SK-N-SH (cell line): ENCODE measurements around the gene PPM1F.

ENCODE experiments used
- CHD2 ChIP-seq: fragments of 150-350 bp; IDR thresholded peaks from 2 replicates; pipeline ENCODE4 v1.6.1; 2018; ENCODE audit warnings: low read length; ENCODE audit not compliant: partially characterized antibody
- CTCF ChIP-seq: fragments of 200-600 bp; sonication (generic); IDR thresholded peaks from 2 replicates; pipeline ENCODE4 v1.6.1; 2017; ENCODE audit warnings: antibody characterized with exemption, mild to moderate bottlenecking, moderate library complexity
- EP300 ChIP-seq, 2 experiments: IDR thresholded peaks; 2 replicates each; pipeline versions ENCODE4 v1.4.0 to v1.6.1; 2012; ENCODE audit warnings: borderline replicate concordance in 1 of 2, low read depth in 1 of 2, low read length in 1 of 2
- GATA2 ChIP-seq: sonication (generic); formaldehyde crosslinking; IDR thresholded peaks from 2 replicates; pipeline ENCODE4 v1.5.0; 2020; ENCODE audit warnings: mild to moderate bottlenecking, missing genetic modification reagents
- MEF2A ChIP-seq: IDR thresholded peaks from 2 replicates; pipeline ENCODE4 v1.4.0; 2012; ENCODE audit warnings: low read depth, borderline replicate concordance

DNA sequence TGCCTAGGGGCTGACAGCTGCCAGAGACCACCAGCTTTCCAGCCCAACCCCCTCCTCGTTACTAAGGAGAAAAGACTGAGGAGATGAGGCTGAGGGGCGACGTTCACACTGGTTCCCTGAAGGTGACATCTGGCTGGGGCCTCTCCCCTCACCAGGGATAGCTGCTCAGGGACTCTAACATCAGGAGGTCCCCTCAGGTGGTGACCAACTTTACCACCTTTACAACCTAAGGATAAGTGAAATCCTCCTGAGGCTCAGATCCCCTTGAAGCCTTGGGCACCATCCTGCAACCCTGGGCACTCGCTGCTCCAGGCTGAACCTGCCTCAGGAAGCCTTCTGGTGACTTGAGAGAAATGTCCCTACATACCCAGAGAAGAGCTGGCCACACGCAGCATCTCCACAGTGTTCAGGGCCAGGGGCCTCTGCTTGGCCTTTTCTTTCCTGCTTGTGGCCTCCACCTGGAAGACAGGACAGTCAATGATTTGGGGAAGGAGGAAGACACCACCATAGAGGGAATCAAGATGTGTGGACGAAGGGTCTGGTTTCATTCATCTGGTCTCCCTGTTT lies 12.4 kb upstream of the PPM1F start:
- TF ChIP-seq MEF2A (no peak), GATA2 (CRISPR knock-in tag) (no peak), EP300 (IDR thresholded peaks at IDR 0.05; ENCODE audit: borderline replicate concordance in 1 of 2, low read depth in 1 of 2, low read length in 1 of 2) (no peak), CHD2 (no peak), CTCF (no peak)
